Endothelial cell of hepatic sinusoid (primary cell): ENCODE measurements around the gene CAMKK2.

Experiments
- in situ Hi-C: cut with HindIII; loops from 2 replicates; pipeline ENCODE4 v1.10.0; 2017; ENCODE audit warnings: low sequenced_read_pairs

Gene CAMKK2

GRCh38 chr12:121251838-121252237 lies 44.7 kb downstream of the CAMKK2 start:
- in situ Hi-C loops: no loop called here

DNA sequence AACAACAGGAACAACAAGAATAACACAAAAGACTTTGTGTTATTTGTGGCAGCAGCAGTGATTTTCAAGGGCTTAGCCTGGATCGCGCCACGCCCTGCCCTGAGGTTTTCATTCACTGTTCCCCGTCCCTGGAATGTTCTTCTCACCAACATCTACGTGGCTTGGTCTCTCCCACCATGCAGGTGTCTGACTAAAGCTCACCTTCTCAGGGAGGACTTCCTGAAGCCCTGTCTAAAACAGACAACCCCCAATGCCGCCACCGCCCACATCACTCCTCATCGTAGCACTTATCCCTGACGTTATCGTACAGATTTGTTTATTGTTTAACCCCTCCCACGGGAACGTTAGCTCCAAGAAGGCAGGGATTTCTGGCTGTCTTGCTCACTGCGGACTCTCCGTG lies 46.1 kb downstream of the CAMKK2 start:
- in situ Hi-C loops: no loop called here

- in situ Hi-C loops: no loop called here
Measured at GRCh38 chr12:121248622-121249021, 47.9 kb downstream of the CAMKK2 start.

- in situ Hi-C loops: no loop called here
Measured at GRCh38 chr12:121246893-121247557, 49.5 kb downstream of the CAMKK2 start.

DNA sequence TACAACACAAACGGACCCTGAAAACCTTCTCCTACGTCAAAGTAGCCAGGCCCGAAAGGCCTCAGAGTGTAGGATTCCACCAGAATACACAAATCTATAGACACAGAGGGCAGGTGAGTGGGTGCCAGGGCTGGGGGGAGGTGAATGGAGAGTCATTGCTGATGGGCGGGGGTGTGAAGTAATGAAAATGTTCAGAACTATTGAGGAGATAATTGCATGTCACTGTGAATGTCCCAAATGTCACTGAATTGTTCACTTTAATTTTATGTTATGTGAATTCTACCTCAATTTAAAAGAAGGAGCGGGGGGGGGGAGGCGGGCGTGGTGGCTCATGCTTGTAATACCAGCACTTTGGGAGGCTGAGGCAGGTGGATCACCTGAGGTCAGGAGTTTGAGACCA lies 50.6 kb downstream of the CAMKK2 start:
- in situ Hi-C loops: no loop called here

DNA sequence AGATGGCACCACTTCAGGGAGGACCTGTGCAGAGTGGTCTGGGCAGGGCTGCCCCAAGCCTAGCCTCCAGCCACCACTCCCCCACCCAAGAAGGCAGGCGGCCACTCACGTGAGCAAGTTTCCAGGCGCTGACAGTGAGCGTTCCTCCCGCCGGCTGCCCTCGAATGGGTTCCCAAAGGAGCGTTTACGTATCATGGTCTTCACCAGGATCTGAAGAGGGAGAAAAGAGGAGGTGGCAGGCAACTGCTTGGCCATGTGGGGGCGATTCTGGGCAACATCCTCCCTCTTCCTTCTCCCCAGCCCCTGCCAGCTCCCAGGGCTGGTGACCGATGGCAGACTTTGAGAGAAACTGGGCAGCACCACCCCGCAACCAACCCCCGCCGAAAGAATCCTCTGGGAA lies 51.5 kb downstream of the CAMKK2 start:
- in situ Hi-C loops: no loop called here

DNA sequence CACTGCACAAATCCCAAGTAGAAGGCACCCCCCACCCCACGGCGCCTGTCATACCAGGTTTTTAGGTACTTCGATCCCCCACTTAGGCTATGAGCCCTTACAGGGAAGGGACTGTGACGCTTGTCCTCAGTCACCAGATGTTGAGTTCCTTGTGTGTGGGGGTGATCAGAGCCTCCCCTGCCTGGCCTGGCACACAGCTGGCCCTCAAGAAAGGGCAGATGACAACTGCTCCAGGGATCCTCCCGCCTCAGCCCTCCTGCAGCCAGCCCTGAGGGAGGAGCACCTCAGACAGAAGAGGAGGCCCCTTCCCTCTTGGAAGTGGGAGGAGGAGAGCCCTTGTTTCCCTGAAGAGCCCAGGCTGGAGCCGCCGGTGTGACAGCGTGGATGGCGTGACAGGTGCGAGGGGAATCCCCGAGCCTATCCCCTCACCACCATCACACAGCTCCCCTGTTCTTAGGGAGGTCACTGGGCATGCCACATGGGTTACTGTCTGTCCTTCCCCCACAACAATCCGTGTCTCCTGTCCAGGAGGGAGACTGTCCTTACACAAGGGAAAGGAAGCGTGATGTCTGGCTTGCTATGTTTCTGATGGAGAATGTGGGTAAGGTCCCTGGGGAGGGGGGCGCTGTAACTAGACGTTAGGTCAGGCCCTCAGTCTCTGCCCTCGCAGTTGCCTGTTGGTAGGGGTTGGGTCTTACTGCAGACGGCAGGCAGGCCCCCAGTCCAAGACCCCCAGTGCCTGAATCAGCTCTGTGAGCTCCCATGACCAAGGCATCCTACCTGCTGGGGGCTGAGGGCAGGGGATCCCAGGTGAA lies 55.1 kb downstream of the CAMKK2 start:
- in situ Hi-C loops: no loop called here

- in situ Hi-C loops: no loop called here
Measured at GRCh38 chr12:121240484-121241101, 55.9 kb downstream of the CAMKK2 start.

DNA sequence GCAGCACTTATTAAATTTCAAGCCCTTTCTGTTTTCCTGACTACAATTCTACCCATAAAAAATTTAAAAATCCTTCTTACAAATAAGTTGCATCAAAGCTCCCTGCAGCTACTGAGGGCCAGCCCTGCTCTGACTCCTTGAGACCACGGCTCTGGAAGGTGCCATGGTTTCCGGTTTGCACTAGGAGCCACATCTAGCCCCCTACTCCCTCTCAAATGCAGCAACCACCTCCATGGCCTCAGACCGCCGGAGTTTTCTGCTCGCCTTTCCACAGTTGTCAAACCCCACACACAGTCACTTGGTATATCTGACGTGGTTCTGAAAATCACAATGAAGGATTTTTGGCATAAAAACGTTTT lies 56.5 kb downstream of the CAMKK2 start:
- in situ Hi-C loops: no loop called here

- in situ Hi-C loops: no loop called here
Measured at GRCh38 chr12:121239351-121240061, 57.0 kb downstream of the CAMKK2 start.

DNA sequence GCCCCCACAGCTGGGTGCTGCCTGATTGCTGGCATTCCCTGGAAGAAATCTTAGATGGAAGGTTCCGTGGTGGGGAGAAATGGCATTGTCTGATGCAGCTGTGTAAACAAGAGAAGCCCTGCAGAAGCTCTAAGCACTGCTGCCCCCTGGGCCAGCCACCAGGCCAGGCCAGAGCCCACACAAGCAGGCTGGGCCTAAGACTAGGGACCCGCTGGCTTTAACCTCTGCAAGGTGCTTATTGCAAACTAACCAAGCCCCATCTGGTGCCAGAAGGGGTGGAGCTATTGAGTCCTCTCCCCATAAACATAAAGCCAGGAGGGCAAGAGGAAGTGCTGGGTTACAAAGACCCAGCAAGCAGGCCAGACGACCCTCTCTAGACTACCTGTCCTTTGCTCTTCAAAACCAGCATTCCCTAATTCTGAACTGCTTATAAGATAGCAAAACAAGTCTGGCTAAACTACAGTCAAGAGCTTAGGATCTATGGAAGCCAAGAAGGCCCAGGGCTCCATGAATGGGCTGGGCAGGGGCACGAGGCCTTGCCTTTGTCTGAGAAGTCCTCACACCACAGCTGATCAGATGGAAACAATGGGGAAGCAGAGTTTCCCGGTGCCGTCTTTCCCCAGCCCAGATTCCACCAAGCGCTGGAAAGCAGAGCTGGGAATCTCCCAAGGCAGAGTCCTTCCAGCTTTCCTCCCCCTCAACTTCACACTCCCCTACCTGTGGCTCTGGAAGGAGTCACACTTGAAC lies 57.7 kb downstream of the CAMKK2 start:
- in situ Hi-C loops: no loop called here

DNA sequence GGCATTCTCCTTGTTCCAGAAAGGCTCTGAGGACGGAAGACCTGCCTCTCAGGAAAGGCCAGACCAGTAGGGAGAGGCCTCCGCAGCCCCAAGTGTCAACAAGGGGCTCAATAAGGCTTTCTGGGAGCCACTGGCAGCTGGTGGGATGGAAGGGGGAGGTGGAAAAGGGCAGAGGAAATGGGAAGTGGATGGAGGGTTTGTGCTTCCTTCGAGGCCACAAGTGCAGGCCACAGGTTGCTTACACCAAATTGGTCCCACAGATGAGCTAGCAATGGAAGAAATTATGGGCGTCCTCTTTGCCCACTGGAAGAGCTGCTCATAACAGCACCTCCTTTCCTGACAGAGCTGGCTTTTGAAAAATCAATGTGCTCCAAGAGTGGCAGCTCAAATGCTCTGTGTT lies 58.4 kb downstream of the CAMKK2 start:
- in situ Hi-C loops: no loop called here

GRCh38 chr12:121237415-121237814 lies 59.1 kb downstream of the CAMKK2 start:
- in situ Hi-C loops: no loop called here

DNA sequence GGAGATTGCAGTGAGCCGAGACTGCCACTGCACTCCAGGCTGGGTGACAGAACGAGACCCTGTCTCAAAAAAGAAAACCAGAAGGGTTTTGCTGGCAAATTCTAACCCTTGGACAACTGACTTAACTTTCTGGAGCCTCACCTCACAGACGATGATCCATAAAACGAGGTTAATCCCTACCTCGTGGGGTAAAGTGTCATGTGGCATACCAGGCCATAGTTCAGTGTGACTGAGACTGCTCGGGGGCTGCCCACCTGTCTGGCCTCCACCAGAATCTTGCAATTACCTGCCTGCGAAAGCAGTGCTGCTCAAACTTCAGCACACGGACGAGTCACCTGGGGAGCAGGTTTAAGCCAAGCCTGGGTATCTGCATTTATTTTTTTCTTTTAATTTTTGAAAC lies 59.7 kb downstream of the CAMKK2 start:
- in situ Hi-C loops: no loop called here

- in situ Hi-C loops: loop anchor here (5.0 kb wide), 1 partner anchor 171 kb away; no protein-coding TSS in a partner anchor
Measured at GRCh38 chr12:121233628-121234020, 62.9 kb downstream of the CAMKK2 start.

DNA sequence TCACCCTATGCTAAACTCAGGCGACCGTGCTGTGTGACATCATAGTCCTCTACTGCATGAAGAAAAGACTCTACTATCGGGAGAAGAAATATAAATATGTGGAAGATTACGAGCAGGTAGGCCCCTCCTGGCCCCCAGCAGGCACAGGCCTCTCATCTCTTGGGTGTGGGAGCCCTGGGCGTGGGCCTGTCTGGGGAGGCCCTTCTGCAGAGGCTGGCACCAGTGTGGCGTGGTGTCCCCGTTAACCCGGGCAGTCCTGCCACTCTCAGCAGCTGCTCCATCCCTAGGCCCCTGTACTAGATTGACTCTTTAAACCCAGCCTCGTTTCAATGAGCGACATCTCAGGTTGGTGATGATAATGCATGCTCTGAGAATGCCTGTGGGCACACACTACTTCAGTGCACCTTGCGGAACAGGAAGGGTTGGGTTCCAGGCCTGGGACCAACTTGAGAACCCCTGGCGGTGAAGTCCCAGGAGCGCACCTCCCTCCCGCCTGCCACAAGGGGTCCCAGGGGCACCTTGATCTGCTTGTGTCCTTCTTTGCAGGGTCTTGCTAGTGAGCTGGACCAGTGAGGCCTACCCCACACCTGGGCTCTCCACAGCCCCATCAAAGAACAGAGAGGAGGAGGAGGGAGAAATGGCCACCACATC lies 63.4 kb downstream of the CAMKK2 start:
- in situ Hi-C loops: loop anchor here (5.0 kb wide), 1 partner anchor 171 kb away; no protein-coding TSS in a partner anchor

GRCh38 chr12:121232163-121232562 lies 64.3 kb downstream of the CAMKK2 start:
- in situ Hi-C loops: loop anchor here (5.0 kb wide), 1 partner anchor 170 kb away; no protein-coding TSS in a partner anchor

DNA sequence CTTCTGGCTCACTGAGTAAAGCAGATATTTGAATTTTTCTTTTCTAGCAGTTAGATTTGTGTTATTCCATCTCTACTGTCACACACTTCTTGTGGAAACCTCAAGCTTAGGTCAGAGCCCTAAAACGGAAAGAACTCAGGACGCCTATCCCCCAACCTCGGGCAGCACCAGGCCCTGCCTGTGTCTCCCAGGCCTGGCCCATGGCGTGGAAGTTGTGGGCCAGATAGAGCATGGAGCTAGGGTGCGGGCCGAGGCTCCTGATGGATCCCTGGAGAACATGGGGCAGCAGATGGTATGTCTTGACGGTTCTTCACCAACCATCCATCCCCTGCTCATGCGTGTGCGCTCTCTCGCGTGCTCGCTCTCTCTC lies 66.0 kb downstream of the CAMKK2 start:
- in situ Hi-C loops: loop anchor here (5.0 kb wide), 1 partner anchor 168 kb away; no protein-coding TSS in a partner anchor

DNA sequence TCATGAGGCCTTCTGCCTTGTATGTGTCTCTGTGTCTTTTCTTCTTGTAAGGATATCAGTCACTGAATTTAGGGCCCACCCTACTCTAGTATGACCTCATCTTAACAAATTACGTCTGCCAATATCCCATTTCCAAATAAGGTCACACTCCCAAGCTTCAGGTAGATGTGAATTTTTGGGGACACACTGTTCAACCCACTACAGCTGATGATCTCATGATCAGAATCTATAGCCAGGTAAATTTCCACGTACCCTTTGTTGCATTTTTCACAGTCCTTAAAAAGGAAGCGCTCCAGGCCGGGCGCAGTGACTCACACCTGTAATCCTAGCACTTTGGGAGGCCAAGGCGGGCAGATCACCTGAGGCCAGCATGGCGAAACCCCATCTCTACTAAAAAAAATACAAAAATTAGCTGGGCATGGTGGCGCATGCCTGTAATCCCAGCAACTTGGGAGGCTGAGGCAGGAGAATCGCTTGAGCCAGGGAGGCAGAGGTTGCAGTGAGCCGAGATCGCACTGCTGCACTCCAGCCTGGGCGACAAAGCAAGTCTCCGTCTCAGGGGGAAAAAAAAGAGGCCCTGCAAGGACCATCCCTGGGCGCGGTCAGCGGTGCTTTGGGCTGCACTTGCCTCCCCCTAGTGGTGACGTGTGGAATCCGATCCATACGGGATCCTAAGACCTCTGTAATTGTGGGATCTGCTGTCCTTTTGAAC lies 66.5 kb downstream of the CAMKK2 start:
- in situ Hi-C loops: loop anchor here (5.0 kb wide), 1 partner anchor 168 kb away; no protein-coding TSS in a partner anchor
